ENCODE measurements around the gene POLR3G. TPM values are rescaled to one million over a fixed set of nuclear protein-coding genes. Genes with fewer than 3 reads are reported as not detected.

POLR3G gene
- total RNA-seq, 3 donors from 2014 or later (not counting 1 experiment from before 2014, with no cell fraction given) = 0.40 to 1.4 (median 0.99) TPM

GRCh38 chr5:90529194-90529938, 54.7 kb downstream of the POLR3G start, which contains the start of gene LYSMD3:
Gene LYSMD3 (minus strand): TSS chr5:90529584. CDS start chr5:90525289, 4,295 bp downstream.
- Histone ChIP-seq H3K4me1 (ENCODE audit: control insufficient read depth, insufficient read depth, low read length) (peaks cover 12% of the 10 kb centered on the region), H3K27ac (ENCODE audit: low read length) (peak within 1 kb of the TSS; percentile 93), H3K4me3 (ENCODE audit: low read length) (peak within 1 kb of the TSS; percentile 89), H3K27me3 (ENCODE audit: control insufficient read depth, insufficient read depth, low read length) (peaks cover 10% of the 10 kb centered on the region), H3K36me3 (ENCODE audit: control insufficient read depth, insufficient read depth, low read length) (peaks cover 5% of the 10 kb centered on the region), H3K9me3 (ENCODE audit: control insufficient read depth, insufficient read depth, low read length) (no peaks in the 10 kb centered on the region)
- peaks cover 21 to 37% of the 10 kb centered on the region in 2 donors for H3K4me1 Mint-ChIP-seq
- peak within 1 kb of the TSS; percentile 90 to 93 for H3K27ac Mint-ChIP-seq
- no peaks in the 10 kb centered on the region for H3K36me3 Mint-ChIP-seq
- peaks cover 19 to 35% of the 10 kb centered on the region in 2 donors for H3K27me3 Mint-ChIP-seq (ENCODE audit: low read depth in 2 of 2)
- TF ChIP-seq CTCF (IDR thresholded peaks at IDR 0.05) = no peak
- DNase-seq (peak; percentile 97 to 98), ATAC-seq (peak; percentile 88 to 98 (median 91))
- under 1% methylated on average over 64 of the region's 64 CpGs for WGBS (ENCODE audit: insufficient coverage)
- H3K4me3 Mint-ChIP-seq = peak within 1 kb of the TSS; percentile 95
- H3K9me3 Mint-ChIP-seq = no peaks in the 10 kb centered on the region
- intact Hi-C loops (cut with micrococcal nuclease) = loop anchor here (1.0 to 5.0 kb wide), 2 partner anchors 120 to 853 kb away; partner anchors contain the start of genes ARRDC3 and CETN3

GRCh38 chr5:90529939-90530677, 55.4 kb downstream of the POLR3G start:
- H3K4me3 ChIP-seq (ENCODE audit: low read length) = peak overlapping the region; percentile 89
- Mint-ChIP-seq H3K9me3 (no peaks in the 10 kb centered on the region), H3K4me1 (peaks cover 21 to 37% of the 10 kb centered on the region in 2 donors), H3K27ac (peak overlapping the region; percentile 90 to 93), H3K27me3 (ENCODE audit: low read depth in 2 of 2) (peaks cover 20 to 42% of the 10 kb centered on the region in 2 donors), H3K4me3 (peak overlapping the region; percentile 95), H3K36me3 (no peaks in the 10 kb centered on the region)
- peaks cover 12% of the 10 kb centered on the region for H3K4me1 ChIP-seq (ENCODE audit: control insufficient read depth, insufficient read depth, low read length)
- peak in 1 of 2 donors; percentile 82 for DNase-seq
- peak; percentile 40 to 64 (median 48) for ATAC-seq
- H3K27me3 ChIP-seq (ENCODE audit: control insufficient read depth, insufficient read depth, low read length) = peaks cover 11% of the 10 kb centered on the region
- peak overlapping the region; percentile 73 for H3K27ac ChIP-seq (ENCODE audit: low read length)
- no peaks in the 10 kb centered on the region for H3K9me3 ChIP-seq (ENCODE audit: control insufficient read depth, insufficient read depth, low read length)
- TF ChIP-seq CTCF (IDR thresholded peaks at IDR 0.05) = peak; percentile 21
- H3K36me3 ChIP-seq (ENCODE audit: control insufficient read depth, insufficient read depth, low read length) = peaks cover 2% of the 10 kb centered on the region
- 7% methylated on average over 12 of the region's 13 CpGs for WGBS (ENCODE audit: insufficient coverage)
- intact Hi-C loops (cut with micrococcal nuclease) = loop anchor here (1.0 to 5.0 kb wide), 2 partner anchors 121 to 852 kb away; partner anchors contain the start of genes ARRDC3 and CETN3

GRCh38 chr5:90530736-90531487, 56.2 kb downstream of the POLR3G start:
- Mint-ChIP-seq H3K9me3 (no peaks in the 10 kb centered on the region), H3K27me3 (ENCODE audit: low read depth in 2 of 2) (peaks cover 26 to 50% of the 10 kb centered on the region in 2 donors), H3K4me1 (peaks cover 21 to 37% of the 10 kb centered on the region in 2 donors), H3K4me3 (peak overlapping the region; percentile 95), H3K36me3 (no peaks in the 10 kb centered on the region), H3K27ac (peak overlapping the region; percentile 90 to 93)
- H3K4me1 ChIP-seq (ENCODE audit: control insufficient read depth, insufficient read depth, low read length) = peaks cover 12% of the 10 kb centered on the region
- H3K9me3 ChIP-seq (ENCODE audit: control insufficient read depth, insufficient read depth, low read length) = no peaks in the 10 kb centered on the region
- DNase-seq = peak in 1 of 2 donors; percentile 6
- no peak overlapping the region for H3K4me3 ChIP-seq (ENCODE audit: low read length)
- H3K27ac ChIP-seq (ENCODE audit: low read length) = peak overlapping the region; percentile 73
- TF ChIP-seq CTCF (IDR thresholded peaks at IDR 0.05) = no peak
- H3K27me3 ChIP-seq (ENCODE audit: control insufficient read depth, insufficient read depth, low read length) = peaks cover 11% of the 10 kb centered on the region
- H3K36me3 ChIP-seq (ENCODE audit: control insufficient read depth, insufficient read depth, low read length) = peaks cover 2% of the 10 kb centered on the region
- 81% methylated on average over 5 of the region's 9 CpGs for WGBS (ENCODE audit: insufficient coverage)
- intact Hi-C loops (cut with micrococcal nuclease) = no loop called here
- no peak for ATAC-seq
